Tongue (tissue), 2 donors: Measurements from ENCODE around the gene CBLIF. TPM values are rescaled to one million over a fixed set of nuclear protein-coding genes. Genes with fewer than 3 reads are reported as not detected.
"Not testable (repeated sequence)": the region's sequence is repeated elsewhere in the genome, so short reads cannot be mapped to it uniquely, and the experiment has no call there.

Experiments used
- DNase-seq: peaks from one replicate; pipeline ENCODE4 v3.0.0-alpha.2; 2015
- total RNA-seq: library from RNA; depleted of rRNA; stranded (reverse); fragments of >200 nt; gene quantifications from one replicate; pipeline ENCODE4 v1.2.3, GENCODE V29; 2014

The CBLIF gene
- total RNA-seq, 1 donor from 2014 or later: not detected

- DNase-seq: no peak
Observed at GRCh38 chr11:59847626-59848025, 2.3 kb upstream of the CBLIF start.

DNA sequence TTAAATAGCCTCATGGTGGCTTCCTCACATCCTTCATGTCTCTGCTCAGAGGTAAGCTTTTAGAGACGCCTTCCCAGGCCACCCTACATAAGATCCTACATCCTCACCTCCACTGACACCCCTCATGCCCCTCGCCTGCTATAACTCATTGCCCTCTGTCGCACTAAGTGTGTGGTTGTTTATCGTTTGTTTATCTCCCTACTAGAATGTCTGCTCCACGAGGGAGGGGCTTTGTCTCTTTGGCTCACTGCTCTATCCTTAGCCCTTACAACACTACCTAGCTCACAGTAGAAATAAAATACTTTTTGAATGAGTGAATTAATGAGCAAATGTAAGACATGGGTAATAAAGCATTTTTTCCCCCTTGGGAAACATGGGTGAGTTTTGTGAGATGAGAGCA is 1.3 kb upstream of the CBLIF start:
- DNase-seq: no peak

GRCh38 chr11:59842316-59842715 is 3.0 kb downstream of the CBLIF start:
- DNase-seq: no peak

GRCh38 chr11:59841514-59841913 is 3.8 kb downstream of the CBLIF start:
- no peak for DNase-seq

- DNase-seq: no peak
Observed at GRCh38 chr11:59839615-59840014, 5.7 kb downstream of the CBLIF start.

- DNase-seq: no peak
Observed at GRCh38 chr11:59833602-59834001, 11.7 kb downstream of the CBLIF start.

GRCh38 chr11:59829358-59829757 is 15.9 kb downstream of the CBLIF start:
- no peak for DNase-seq

GRCh38 chr11:59822989-59823566 is 22.2 kb downstream of the CBLIF start:
- DNase-seq: peak; percentile 47

GRCh38 chr11:59818572-59818971 is 26.7 kb downstream of the CBLIF start:
- DNase-seq: no peak

- not testable (repeated sequence) for DNase-seq
Observed at GRCh38 chr11:59816434-59816833, 28.9 kb downstream of the CBLIF start.

DNA sequence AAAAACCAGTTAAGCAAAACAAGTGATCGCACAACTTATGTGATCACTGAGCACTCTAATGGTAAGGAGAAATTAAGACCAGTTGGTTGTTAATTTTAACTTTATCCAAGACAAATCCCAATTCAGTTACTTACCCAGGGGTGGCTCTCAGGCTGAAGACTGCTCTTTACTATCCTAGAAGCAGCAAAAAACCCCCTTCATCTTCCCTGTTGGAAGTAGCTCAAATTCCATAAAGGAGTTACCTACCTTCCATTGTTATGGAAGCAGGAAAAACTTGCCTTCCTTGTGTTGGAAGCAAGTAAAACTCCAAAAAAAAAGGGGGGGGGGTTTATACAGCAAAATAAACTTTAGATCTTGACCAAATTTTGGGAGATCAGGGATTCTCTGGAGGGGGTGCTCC is 29.5 kb downstream of the CBLIF start:
- no peak for DNase-seq

GRCh38 chr11:59814021-59814420 is 31.3 kb downstream of the CBLIF start:
- no peak for DNase-seq

- DNase-seq: no peak
Observed at GRCh38 chr11:59813364-59813763, 31.9 kb downstream of the CBLIF start.

- no peak for DNase-seq
Observed at GRCh38 chr11:59812220-59812619, 33.1 kb downstream of the CBLIF start.

DNA sequence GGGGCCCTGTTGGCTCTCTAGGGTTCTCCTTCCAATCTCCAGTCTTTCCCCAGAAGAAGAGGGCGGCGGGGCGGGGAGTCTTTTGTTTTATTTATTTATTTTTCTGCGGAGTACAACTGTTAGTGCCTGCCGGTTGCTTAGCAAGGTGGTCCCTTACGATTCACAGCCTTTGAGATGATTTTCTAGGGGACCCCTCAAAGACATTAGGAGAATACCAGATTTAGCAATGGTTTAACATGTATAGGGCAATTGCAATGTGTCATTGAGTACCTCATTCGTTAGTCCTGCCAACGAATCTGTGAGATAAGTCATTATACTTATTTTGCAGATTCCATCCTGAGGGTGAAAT is 34.4 kb downstream of the CBLIF start:
- DNase-seq: no peak

DNA sequence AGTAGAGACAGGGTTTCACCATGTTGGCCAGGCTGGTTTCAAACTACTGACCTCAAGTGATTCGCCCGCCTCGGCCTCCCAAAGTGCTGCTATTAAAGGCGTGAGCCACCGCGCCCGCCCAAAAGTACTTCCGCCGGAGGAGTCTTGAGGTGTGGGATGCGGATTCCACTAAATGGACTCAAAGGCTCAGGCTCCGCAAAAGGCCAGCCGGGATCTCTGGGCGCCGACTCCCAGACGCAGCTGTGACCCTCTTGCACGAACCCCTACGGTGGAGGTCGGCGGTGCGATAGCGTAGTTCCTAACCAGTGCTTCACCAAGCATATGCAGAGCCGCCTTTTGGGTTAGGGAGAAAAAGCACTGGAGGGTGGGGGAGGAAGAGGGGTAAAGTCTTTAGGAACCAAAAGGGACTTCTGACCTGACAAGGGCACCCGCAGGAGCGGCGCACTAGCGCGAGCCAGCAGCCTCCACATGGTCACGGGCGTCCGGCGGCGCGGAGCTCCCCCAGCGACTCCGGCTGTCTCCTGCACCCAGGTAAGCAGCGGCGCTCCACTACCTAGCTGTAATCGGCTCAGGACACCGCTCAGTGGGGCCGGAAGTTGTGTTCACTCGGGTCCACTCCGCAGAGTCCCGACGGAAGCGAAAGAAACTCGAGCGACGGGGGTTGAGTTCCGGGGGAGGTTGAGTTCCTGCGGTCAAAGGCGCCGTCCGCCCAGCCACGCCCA is 34.9 kb downstream of the CBLIF start, which contains the start of gene MRPL16:
Gene MRPL16 (minus strand): TSS at position 590 of the 722 bp plus-strand sequence. CDS start 120 bp downstream, at position 470.
- DNase-seq: peak; percentile 94

DNA sequence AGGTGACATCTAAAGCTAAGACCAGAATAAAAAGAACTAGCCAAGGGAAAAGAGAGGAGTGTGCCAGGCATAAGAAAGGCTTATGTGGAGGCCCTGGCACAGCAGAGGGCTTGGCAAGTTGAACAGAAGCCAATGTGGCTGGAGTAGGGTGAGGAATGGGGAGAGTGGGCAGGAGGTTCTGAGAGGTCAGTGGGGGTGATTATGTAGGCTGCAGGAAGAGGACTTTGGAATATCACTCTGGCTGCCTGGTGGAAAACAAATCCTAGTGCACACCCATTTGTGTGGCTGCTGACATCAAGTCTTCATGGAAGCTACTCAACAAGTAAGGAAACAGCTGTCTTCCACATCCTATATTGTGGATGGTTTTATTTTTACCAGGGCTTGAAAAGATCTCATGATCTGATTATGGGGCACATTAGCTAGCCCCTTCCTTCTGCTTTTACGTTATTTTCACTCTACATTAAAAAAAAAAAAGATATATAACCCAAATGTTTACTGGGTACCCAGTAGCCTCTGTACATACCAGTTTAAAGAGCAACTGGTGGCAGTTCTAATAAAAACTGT is 38.2 kb downstream of the CBLIF start:
- DNase-seq: no peak

GRCh38 chr11:59804061-59804460 is 41.2 kb downstream of the CBLIF start:
- no peak for DNase-seq

DNA sequence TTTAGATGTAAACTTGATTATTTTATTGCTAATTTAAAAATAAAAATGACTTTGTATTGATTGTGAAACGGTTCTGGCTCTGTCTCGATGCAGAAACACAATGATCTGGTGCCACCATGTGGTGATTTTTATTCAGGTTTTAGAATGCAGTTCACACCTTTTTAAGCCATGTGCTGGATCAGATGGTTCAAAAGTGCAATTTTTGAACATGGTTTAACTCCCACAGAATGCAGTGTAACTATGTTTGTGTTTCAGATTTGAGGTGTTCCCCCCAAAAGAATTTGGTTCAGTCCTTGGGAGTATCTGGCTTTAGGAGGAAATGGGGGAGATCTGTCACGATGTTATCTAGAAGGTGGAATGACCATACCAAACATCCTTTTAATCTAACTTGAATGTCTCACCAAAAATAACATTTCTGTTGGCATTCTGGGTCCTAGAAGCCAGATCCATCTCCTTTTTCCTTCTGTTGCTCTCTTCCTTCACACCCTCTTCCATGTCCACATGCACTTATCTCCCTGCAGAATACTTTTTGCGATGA is 42.6 kb downstream of the CBLIF start:
- peak; percentile 74 for DNase-seq

DNA sequence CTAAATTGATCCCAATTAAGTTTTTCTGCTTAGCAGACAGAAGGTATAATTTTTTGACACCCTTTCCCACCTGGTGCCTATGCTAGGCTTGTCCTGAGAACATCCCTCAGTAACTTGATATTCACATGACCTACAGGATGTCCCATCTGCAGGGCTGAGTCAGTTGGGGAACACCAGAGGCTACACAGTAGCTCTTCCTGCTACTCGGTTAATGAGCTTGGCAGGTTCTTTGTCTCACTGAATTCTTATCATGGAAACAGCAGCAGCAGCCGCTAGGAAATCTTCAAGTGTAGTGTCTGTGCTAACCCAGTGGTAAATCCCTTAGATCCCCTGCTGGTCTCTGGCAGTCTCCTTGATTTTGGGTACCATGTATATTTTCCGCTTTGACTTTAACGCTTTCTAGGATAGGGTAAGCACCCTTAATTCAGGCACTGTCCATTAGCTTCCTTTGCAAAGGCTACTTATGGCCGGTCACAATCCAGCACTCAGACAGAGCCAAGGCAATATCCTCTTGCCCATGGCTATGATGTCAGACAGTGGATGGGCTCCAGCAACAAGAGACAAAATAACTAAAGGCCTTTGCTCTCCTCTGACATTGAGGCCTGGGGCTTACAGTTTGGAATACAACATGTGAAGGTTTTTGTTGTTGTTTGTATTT is 43.2 kb downstream of the CBLIF start:
- DNase-seq: no peak

GRCh38 chr11:59801160-59801706 is 44.1 kb downstream of the CBLIF start:
- DNase-seq: peak; percentile 15

DNA sequence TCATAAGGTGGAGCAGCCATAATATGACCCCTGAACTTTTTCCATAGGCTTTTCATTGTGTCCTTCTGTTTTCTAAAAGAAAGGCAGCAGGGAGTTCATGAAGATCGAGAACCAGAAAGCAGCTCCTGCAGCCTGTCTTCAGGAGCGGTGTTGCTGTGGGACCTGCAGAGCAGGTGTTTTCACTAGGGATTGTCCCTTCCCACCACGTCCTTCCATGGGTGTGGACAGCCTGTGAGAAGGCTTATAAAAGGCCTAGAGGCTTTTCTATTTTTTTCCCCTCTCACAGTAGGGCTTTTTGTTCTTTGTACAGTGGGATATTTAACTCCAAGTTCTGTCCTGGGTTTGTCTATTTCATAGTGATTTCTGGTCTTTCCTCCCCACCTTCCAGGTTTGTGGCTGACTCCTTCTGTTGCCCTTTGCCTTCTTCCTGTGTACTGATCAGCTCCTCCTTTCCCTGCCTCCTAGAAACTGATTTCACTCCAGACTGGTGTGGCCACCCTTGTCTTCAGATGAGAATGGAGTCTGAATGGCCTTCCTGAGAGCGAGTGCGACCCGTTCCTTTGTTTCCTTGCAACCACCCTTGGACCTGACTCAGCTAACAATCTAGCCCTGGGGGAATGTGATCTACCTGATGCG is 44.8 kb downstream of the CBLIF start:
- DNase-seq: no peak
